ENCODE measurements around the gene GSTM3. TPM values are rescaled to one million over a fixed set of nuclear protein-coding genes. Genes with fewer than 3 reads are reported as not detected.

GSTM3 gene
- total RNA-seq, 1 donor from 2014 or later, result 26.1 TPM

GRCh38 chr1:109721971-109722370 lies 18.9 kb downstream of the GSTM3 start:
- peaks cover 9% of the 10 kb centered on the region for H3K27me3 Mint-ChIP-seq (ENCODE audit: low read depth, unreplicated experiment)
- H3K9me3 Mint-ChIP-seq (ENCODE audit: unreplicated experiment), result peaks cover 5% of the 10 kb centered on the region
- FAIRE-seq (no peak), DNase-seq (ENCODE audit: low read depth) (no peak)
- Histone ChIP-seq H3K4me3 (ENCODE audit: insufficient read depth, low read depth, low read length) (no peak overlapping the region), H4K20me1 (ENCODE audit: insufficient read depth, low read length) (no peaks in the 10 kb centered on the region), H3K27ac (ENCODE audit: low read depth, low read length) (no peak overlapping the region), H3K4me1 (ENCODE audit: insufficient read depth, low read length) (peaks cover 6% of the 10 kb centered on the region), H3K36me3 (ENCODE audit: insufficient read depth, low read length) (no peaks in the 10 kb centered on the region), H3K4me2 (ENCODE audit: low read length) (no peak overlapping the region), H3K79me2 (ENCODE audit: insufficient read depth, low read length) (no peaks in the 10 kb centered on the region), H3K9me3 (ENCODE audit: insufficient read depth, low read depth, low read length) (no peaks in the 10 kb centered on the region), H3K9ac (ENCODE audit: low read length) (no peak overlapping the region), H3K27me3 (ENCODE audit: insufficient read depth, low read length) (no peaks in the 10 kb centered on the region), H2AFZ (ENCODE audit: low read depth, low read length) (no peak overlapping the region)
- no peaks in the 10 kb centered on the region for H3K36me3 Mint-ChIP-seq (ENCODE audit: low read depth, unreplicated experiment)
- no peak overlapping the region for H3K27ac Mint-ChIP-seq (ENCODE audit: unreplicated experiment)
- peaks cover 4% of the 10 kb centered on the region for H3K4me1 Mint-ChIP-seq (ENCODE audit: low read depth, unreplicated experiment)
- H3K4me3 Mint-ChIP-seq (ENCODE audit: unreplicated experiment), result no peak overlapping the region
- TF ChIP-seq CTCF (IDR thresholded peaks at IDR 0.05; ENCODE audit: insufficient read depth, low read depth, low read length) (no peak), EZH2 (IDR thresholded peaks at IDR 0.05; ENCODE audit: insufficient read depth, low read length) (no peak)

- Histone ChIP-seq H3K79me2 (ENCODE audit: insufficient read depth, low read length) (no peaks in the 10 kb centered on the region), H3K36me3 (ENCODE audit: insufficient read depth, low read length) (no peaks in the 10 kb centered on the region), H3K4me3 (ENCODE audit: insufficient read depth, low read depth, low read length) (no peak overlapping the region), H3K4me1 (ENCODE audit: insufficient read depth, low read length) (peaks cover 6% of the 10 kb centered on the region), H3K9ac (ENCODE audit: low read length) (no peak overlapping the region), H3K27me3 (ENCODE audit: insufficient read depth, low read length) (no peaks in the 10 kb centered on the region), H4K20me1 (ENCODE audit: insufficient read depth, low read length) (no peaks in the 10 kb centered on the region), H2AFZ (ENCODE audit: low read depth, low read length) (no peak overlapping the region), H3K27ac (ENCODE audit: low read depth, low read length) (no peak overlapping the region), H3K9me3 (ENCODE audit: insufficient read depth, low read depth, low read length) (no peaks in the 10 kb centered on the region), H3K4me2 (ENCODE audit: low read length) (no peak overlapping the region)
- TF ChIP-seq EZH2 (IDR thresholded peaks at IDR 0.05; ENCODE audit: insufficient read depth, low read length) (no peak), CTCF (IDR thresholded peaks at IDR 0.05; ENCODE audit: insufficient read depth, low read depth, low read length) (no peak)
- Mint-ChIP-seq H3K36me3 (ENCODE audit: low read depth, unreplicated experiment) (no peaks in the 10 kb centered on the region), H3K27me3 (ENCODE audit: low read depth, unreplicated experiment) (peaks cover 17% of the 10 kb centered on the region), H3K27ac (ENCODE audit: unreplicated experiment) (no peak overlapping the region), H3K9me3 (ENCODE audit: unreplicated experiment) (peaks cover 3% of the 10 kb centered on the region), H3K4me3 (ENCODE audit: unreplicated experiment) (no peak overlapping the region), H3K4me1 (ENCODE audit: low read depth, unreplicated experiment) (peaks cover 4% of the 10 kb centered on the region)
- no peak for FAIRE-seq
- no peak for DNase-seq (ENCODE audit: low read depth)
Measured at GRCh38 chr1:109721042-109721441, 19.8 kb downstream of the GSTM3 start.

- no peaks in the 10 kb centered on the region for H3K9me3 ChIP-seq (ENCODE audit: insufficient read depth, low read depth, low read length)
- H3K4me1 Mint-ChIP-seq (ENCODE audit: low read depth, unreplicated experiment), result peaks cover 4% of the 10 kb centered on the region
- peaks cover 6% of the 10 kb centered on the region for H3K4me1 ChIP-seq (ENCODE audit: insufficient read depth, low read length)
- H3K9ac ChIP-seq (ENCODE audit: low read length), result no peak overlapping the region
- H3K9me3 Mint-ChIP-seq (ENCODE audit: unreplicated experiment), result no peaks in the 10 kb centered on the region
- peak overlapping the region; percentile 22 for H3K4me2 ChIP-seq (ENCODE audit: low read length)
- no peaks in the 10 kb centered on the region for H4K20me1 ChIP-seq (ENCODE audit: insufficient read depth, low read length)
- H3K36me3 Mint-ChIP-seq (ENCODE audit: low read depth, unreplicated experiment), result no peaks in the 10 kb centered on the region
- H3K27me3 ChIP-seq (ENCODE audit: insufficient read depth, low read length), result no peaks in the 10 kb centered on the region
- TF ChIP-seq CTCF (IDR thresholded peaks at IDR 0.05; ENCODE audit: insufficient read depth, low read depth, low read length), result no peak
- no peak for TF ChIP-seq EZH2 (IDR thresholded peaks at IDR 0.05; ENCODE audit: insufficient read depth, low read length)
- DNase-seq (ENCODE audit: low read depth), result peak; percentile 43
- H3K79me2 ChIP-seq (ENCODE audit: insufficient read depth, low read length), result no peaks in the 10 kb centered on the region
- peak overlapping the region; percentile 8 for H3K27ac ChIP-seq (ENCODE audit: low read depth, low read length)
- no peak for FAIRE-seq
- H3K4me3 ChIP-seq (ENCODE audit: insufficient read depth, low read depth, low read length), result no peak overlapping the region
- H3K27ac Mint-ChIP-seq (ENCODE audit: unreplicated experiment), result peak overlapping the region; percentile 67
- peak overlapping the region; percentile 3 for H2AFZ ChIP-seq (ENCODE audit: low read depth, low read length)
- H3K27me3 Mint-ChIP-seq (ENCODE audit: low read depth, unreplicated experiment), result peaks cover 34% of the 10 kb centered on the region
- H3K36me3 ChIP-seq (ENCODE audit: insufficient read depth, low read length), result no peaks in the 10 kb centered on the region
- no peak overlapping the region for H3K4me3 Mint-ChIP-seq (ENCODE audit: unreplicated experiment)
Measured at GRCh38 chr1:109719337-109719837, 21.5 kb downstream of the GSTM3 start.

Measured in astrocyte (in vitro differentiated cells and primary cell).